Measurements from ENCODE around the gene LIG3.

The LIG3 gene

GRCh38 chr17:34981538-34982241, 1.4 kb downstream of the LIG3 start:
- Histone ChIP-seq H3K4me3 (ENCODE audit: insufficient read depth, low read depth, low read length) (peak overlapping the region; percentile 78), H3K9me3 (ENCODE audit: control insufficient read depth, low read length) (no peaks in the 10 kb centered on the region), H3K36me3 (ENCODE audit: control insufficient read depth, insufficient read depth, low read length) (peaks cover 15% of the 10 kb centered on the region), H3K4me1 (ENCODE audit: control insufficient read depth, insufficient read depth, low read length) (no peaks in the 10 kb centered on the region), H3K27me3 (ENCODE audit: control insufficient read depth, insufficient read depth, low read length, poor library complexity, severe bottlenecking) (no peaks in the 10 kb centered on the region), H3K27ac (ENCODE audit: insufficient read depth, low read depth, low read length, poor library complexity, severe bottlenecking) (no peak overlapping the region)
- WGBS, 2 experiments, result 73 to 81% methylated on average over 8 of the region's 8 CpGs

GRCh38 chr17:34987232-34987631, 6.9 kb downstream of the LIG3 start:
- Histone ChIP-seq H3K27me3 (ENCODE audit: control insufficient read depth, insufficient read depth, low read length, poor library complexity, severe bottlenecking) (no peaks in the 10 kb centered on the region), H3K4me3 (ENCODE audit: insufficient read depth, low read depth, low read length) (no peak overlapping the region), H3K36me3 (ENCODE audit: control insufficient read depth, insufficient read depth, low read length) (peaks cover 54% of the 10 kb centered on the region), H3K4me1 (ENCODE audit: control insufficient read depth, insufficient read depth, low read length) (no peaks in the 10 kb centered on the region), H3K27ac (ENCODE audit: insufficient read depth, low read depth, low read length, poor library complexity, severe bottlenecking) (no peak overlapping the region), H3K9me3 (ENCODE audit: control insufficient read depth, low read length) (no peaks in the 10 kb centered on the region)
- WGBS, 2 experiments, result 88 to 93% methylated on average over 1 to 2 of the region's 2 CpGs

GRCh38 chr17:34988644-34989043, 8.3 kb downstream of the LIG3 start:
- 92 to 94% methylated on average over 2 of the region's 2 CpGs for WGBS, 2 experiments

GRCh38 chr17:34989473-34989872, 9.2 kb downstream of the LIG3 start:
- H3K27ac ChIP-seq (ENCODE audit: insufficient read depth, low read depth, low read length, poor library complexity, severe bottlenecking), result no peak overlapping the region
- no peaks in the 10 kb centered on the region for H3K27me3 ChIP-seq (ENCODE audit: control insufficient read depth, insufficient read depth, low read length, poor library complexity, severe bottlenecking)
- no peak overlapping the region for H3K4me3 ChIP-seq (ENCODE audit: insufficient read depth, low read depth, low read length)
- H3K4me1 ChIP-seq (ENCODE audit: control insufficient read depth, insufficient read depth, low read length), result no peaks in the 10 kb centered on the region
- 94% methylated on average over 10 of the region's 10 CpGs for WGBS, 2 experiments
- H3K9me3 ChIP-seq (ENCODE audit: control insufficient read depth, low read length), result no peaks in the 10 kb centered on the region
- peaks cover 68% of the 10 kb centered on the region for H3K36me3 ChIP-seq (ENCODE audit: control insufficient read depth, insufficient read depth, low read length)

More at GRCh38 chr17:34988644-34989043, 8.3 kb downstream of the LIG3 start:
- Histone ChIP-seq H3K36me3 (ENCODE audit: control insufficient read depth, insufficient read depth, low read length) (peaks cover 59% of the 10 kb centered on the region), H3K27me3 (ENCODE audit: control insufficient read depth, insufficient read depth, low read length, poor library complexity, severe bottlenecking) (no peaks in the 10 kb centered on the region), H3K27ac (ENCODE audit: insufficient read depth, low read depth, low read length, poor library complexity, severe bottlenecking) (no peak overlapping the region), H3K9me3 (ENCODE audit: control insufficient read depth, low read length) (no peaks in the 10 kb centered on the region), H3K4me3 (ENCODE audit: insufficient read depth, low read depth, low read length) (no peak overlapping the region), H3K4me1 (ENCODE audit: control insufficient read depth, insufficient read depth, low read length) (no peaks in the 10 kb centered on the region)

GRCh38 chr17:34990921-34991365, 10.6 kb downstream of the LIG3 start:
- WGBS, 2 experiments, result 96% methylated on average over 6 of the region's 6 CpGs
- no peaks in the 10 kb centered on the region for H3K27me3 ChIP-seq (ENCODE audit: control insufficient read depth, insufficient read depth, low read length, poor library complexity, severe bottlenecking)
- H3K4me3 ChIP-seq (ENCODE audit: insufficient read depth, low read depth, low read length), result no peak overlapping the region
- H3K27ac ChIP-seq (ENCODE audit: insufficient read depth, low read depth, low read length, poor library complexity, severe bottlenecking), result no peak overlapping the region
- no peaks in the 10 kb centered on the region for H3K9me3 ChIP-seq (ENCODE audit: control insufficient read depth, low read length)
- peaks cover 78% of the 10 kb centered on the region for H3K36me3 ChIP-seq (ENCODE audit: control insufficient read depth, insufficient read depth, low read length)
- no peaks in the 10 kb centered on the region for H3K4me1 ChIP-seq (ENCODE audit: control insufficient read depth, insufficient read depth, low read length)

- Histone ChIP-seq H3K9me3 (ENCODE audit: control insufficient read depth, low read length) (no peaks in the 10 kb centered on the region), H3K27ac (ENCODE audit: insufficient read depth, low read depth, low read length, poor library complexity, severe bottlenecking) (no peak overlapping the region), H3K4me1 (ENCODE audit: control insufficient read depth, insufficient read depth, low read length) (no peaks in the 10 kb centered on the region), H3K4me3 (ENCODE audit: insufficient read depth, low read depth, low read length) (no peak overlapping the region), H3K36me3 (ENCODE audit: control insufficient read depth, insufficient read depth, low read length) (peaks cover 81% of the 10 kb centered on the region), H3K27me3 (ENCODE audit: control insufficient read depth, insufficient read depth, low read length, poor library complexity, severe bottlenecking) (no peaks in the 10 kb centered on the region)
- WGBS, 2 experiments, result 94 to 95% methylated on average over 3 of the region's 3 CpGs
These were observed 11.3 kb downstream of the LIG3 start for GRCh38 chr17:34991606-34992005.

GRCh38 chr17:34993031-34993430, 12.7 kb downstream of the LIG3 start:
- Histone ChIP-seq H3K4me1 (ENCODE audit: control insufficient read depth, insufficient read depth, low read length) (no peaks in the 10 kb centered on the region), H3K27ac (ENCODE audit: insufficient read depth, low read depth, low read length, poor library complexity, severe bottlenecking) (no peak overlapping the region), H3K36me3 (ENCODE audit: control insufficient read depth, insufficient read depth, low read length) (peaks cover 82% of the 10 kb centered on the region), H3K9me3 (ENCODE audit: control insufficient read depth, low read length) (no peaks in the 10 kb centered on the region), H3K27me3 (ENCODE audit: control insufficient read depth, insufficient read depth, low read length, poor library complexity, severe bottlenecking) (no peaks in the 10 kb centered on the region), H3K4me3 (ENCODE audit: insufficient read depth, low read depth, low read length) (no peak overlapping the region)
- 94 to 98% methylated on average over 2 of the region's 2 CpGs for WGBS, 2 experiments

GRCh38 chr17:34996422-34997285, 16.3 kb downstream of the LIG3 start:
- WGBS, 2 experiments, result 92 to 95% methylated on average over 3 of the region's 3 CpGs
- Histone ChIP-seq H3K9me3 (ENCODE audit: control insufficient read depth, low read length) (no peaks in the 10 kb centered on the region), H3K4me1 (ENCODE audit: control insufficient read depth, insufficient read depth, low read length) (no peaks in the 10 kb centered on the region), H3K27ac (ENCODE audit: insufficient read depth, low read depth, low read length, poor library complexity, severe bottlenecking) (no peak overlapping the region), H3K36me3 (ENCODE audit: control insufficient read depth, insufficient read depth, low read length) (peaks cover 82% of the 10 kb centered on the region), H3K27me3 (ENCODE audit: control insufficient read depth, insufficient read depth, low read length, poor library complexity, severe bottlenecking) (no peaks in the 10 kb centered on the region), H3K4me3 (ENCODE audit: insufficient read depth, low read depth, low read length) (no peak overlapping the region)

GRCh38 chr17:34997355-34997862, 17.1 kb downstream of the LIG3 start:
- Histone ChIP-seq H3K27me3 (ENCODE audit: control insufficient read depth, insufficient read depth, low read length, poor library complexity, severe bottlenecking) (no peaks in the 10 kb centered on the region), H3K4me1 (ENCODE audit: control insufficient read depth, insufficient read depth, low read length) (no peaks in the 10 kb centered on the region), H3K36me3 (ENCODE audit: control insufficient read depth, insufficient read depth, low read length) (peaks cover 82% of the 10 kb centered on the region), H3K9me3 (ENCODE audit: control insufficient read depth, low read length) (no peaks in the 10 kb centered on the region), H3K27ac (ENCODE audit: insufficient read depth, low read depth, low read length, poor library complexity, severe bottlenecking) (no peak overlapping the region), H3K4me3 (ENCODE audit: insufficient read depth, low read depth, low read length) (no peak overlapping the region)
- WGBS, 2 experiments, result 94 to 96% methylated on average over 11 of the region's 11 CpGs

- Histone ChIP-seq H3K4me3 (ENCODE audit: insufficient read depth, low read depth, low read length) (no peak overlapping the region), H3K4me1 (ENCODE audit: control insufficient read depth, insufficient read depth, low read length) (no peaks in the 10 kb centered on the region), H3K36me3 (ENCODE audit: control insufficient read depth, insufficient read depth, low read length) (peaks cover 80% of the 10 kb centered on the region), H3K9me3 (ENCODE audit: control insufficient read depth, low read length) (no peaks in the 10 kb centered on the region), H3K27me3 (ENCODE audit: control insufficient read depth, insufficient read depth, low read length, poor library complexity, severe bottlenecking) (no peaks in the 10 kb centered on the region), H3K27ac (ENCODE audit: insufficient read depth, low read depth, low read length, poor library complexity, severe bottlenecking) (no peak overlapping the region)
- 65 to 68% methylated on average over 5 of the region's 5 CpGs for WGBS, 2 experiments
These were observed 17.9 kb downstream of the LIG3 start for GRCh38 chr17:34998205-34998604.

All from ectodermal cell (in vitro differentiated cells).